ENCODE measurements around the gene CTDSPL.

Gene CTDSPL

DNA sequence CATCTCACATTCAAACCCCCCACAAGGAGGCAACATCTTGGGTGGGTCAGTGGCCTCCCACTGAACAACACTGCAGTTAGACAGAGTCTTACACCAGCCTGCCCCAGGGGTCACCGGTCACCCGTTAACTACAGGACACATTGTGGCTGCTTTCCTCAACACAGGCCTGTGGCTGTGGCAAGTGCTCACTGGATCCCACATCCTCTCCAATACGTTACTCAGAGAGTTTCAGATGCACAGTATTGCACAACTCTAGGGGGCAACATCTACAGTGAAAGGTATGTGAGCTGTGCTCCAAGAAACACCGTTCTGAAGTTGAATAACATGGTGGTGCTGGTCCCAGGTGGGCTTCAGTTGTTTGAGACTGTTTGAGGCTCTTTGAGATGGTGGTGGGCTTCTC, 41.0 kb downstream of the CTDSPL start:
- TF ChIP-seq JUND (IDR thresholded peaks at IDR 0.05; ENCODE audit: low read depth), result no peak
- no peak for DNase-seq (ENCODE audit: low read depth in 1 of 2, low spot score in 1 of 2)
- in situ Hi-C loops (cut with HindIII; ENCODE audit: low pct_unique_long_range_greater_than_20kb, low sequenced_read_pairs), result no loop called here

DNA sequence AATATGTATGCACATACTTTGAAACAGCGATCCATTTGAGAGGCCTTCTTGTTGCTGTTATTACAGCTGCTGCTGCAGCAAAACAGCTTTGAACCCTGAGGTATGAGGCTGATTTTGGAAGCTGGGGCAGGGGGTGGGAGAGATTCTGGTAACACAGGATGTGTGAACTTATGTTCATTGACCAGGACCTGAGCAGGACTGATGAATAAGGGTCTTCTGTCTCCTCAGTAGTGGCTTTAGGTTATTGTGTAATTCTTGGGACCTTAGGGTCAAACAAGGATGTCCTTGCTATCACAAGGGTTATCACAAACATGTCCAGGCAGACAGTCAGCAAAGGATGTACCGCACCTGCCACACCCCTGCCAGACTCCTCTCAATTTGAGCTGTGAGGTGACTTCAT, 41.6 kb downstream of the CTDSPL start:
- DNase-seq (ENCODE audit: low read depth in 1 of 2, low spot score in 1 of 2), result no peak
- TF ChIP-seq JUND (IDR thresholded peaks at IDR 0.05; ENCODE audit: low read depth), result no peak
- in situ Hi-C loops (cut with HindIII; ENCODE audit: low pct_unique_long_range_greater_than_20kb, low sequenced_read_pairs), result no loop called here

DNA sequence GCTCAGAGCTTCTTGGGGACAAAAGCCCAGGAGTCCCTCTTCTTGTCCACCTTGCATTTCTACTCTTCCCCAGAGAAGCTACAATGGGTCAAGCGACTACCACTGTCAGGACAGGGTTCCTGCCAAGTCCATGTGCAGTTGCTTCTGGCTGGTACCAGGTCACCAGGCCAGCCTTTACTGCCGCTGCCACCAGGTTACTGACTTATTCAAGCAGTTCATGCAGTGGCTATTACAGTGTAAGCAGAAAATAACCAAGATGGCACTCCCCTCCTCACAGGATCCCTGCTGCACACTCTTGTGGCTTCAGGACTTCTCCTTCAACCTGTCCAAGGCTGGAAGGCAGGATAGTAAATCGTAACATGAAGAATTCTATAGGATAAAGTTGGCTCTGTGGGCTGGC, 42.1 kb downstream of the CTDSPL start:
- no peak for TF ChIP-seq JUND (IDR thresholded peaks at IDR 0.05; ENCODE audit: low read depth)
- no peak for DNase-seq (ENCODE audit: low read depth in 1 of 2, low spot score in 1 of 2)
- in situ Hi-C loops (cut with HindIII; ENCODE audit: low pct_unique_long_range_greater_than_20kb, low sequenced_read_pairs), result no loop called here

DNA sequence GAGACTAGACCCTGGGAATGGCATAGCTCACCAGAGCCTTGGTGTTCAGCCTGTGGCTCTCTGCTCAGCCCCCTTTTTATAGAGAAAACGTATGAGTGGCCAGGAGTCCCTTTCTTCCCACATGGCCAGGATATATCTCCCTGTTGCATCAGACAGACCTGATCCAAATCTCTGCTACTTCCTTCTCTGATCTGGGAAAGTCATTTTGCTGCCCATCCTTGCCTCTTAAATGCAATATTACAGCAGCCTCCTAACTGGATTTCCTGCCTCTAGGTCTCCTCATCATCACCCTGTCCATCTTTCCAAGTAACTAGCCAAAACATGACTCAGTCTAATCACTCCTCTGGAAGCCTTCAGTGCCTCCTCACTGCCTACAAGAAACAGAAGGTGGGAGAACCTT, 42.9 kb downstream of the CTDSPL start:
- DNase-seq (ENCODE audit: low read depth in 1 of 2, low spot score in 1 of 2), result no peak
- TF ChIP-seq JUND (IDR thresholded peaks at IDR 0.05; ENCODE audit: low read depth), result no peak
- in situ Hi-C loops (cut with HindIII; ENCODE audit: low pct_unique_long_range_greater_than_20kb, low sequenced_read_pairs), result no loop called here

DNA sequence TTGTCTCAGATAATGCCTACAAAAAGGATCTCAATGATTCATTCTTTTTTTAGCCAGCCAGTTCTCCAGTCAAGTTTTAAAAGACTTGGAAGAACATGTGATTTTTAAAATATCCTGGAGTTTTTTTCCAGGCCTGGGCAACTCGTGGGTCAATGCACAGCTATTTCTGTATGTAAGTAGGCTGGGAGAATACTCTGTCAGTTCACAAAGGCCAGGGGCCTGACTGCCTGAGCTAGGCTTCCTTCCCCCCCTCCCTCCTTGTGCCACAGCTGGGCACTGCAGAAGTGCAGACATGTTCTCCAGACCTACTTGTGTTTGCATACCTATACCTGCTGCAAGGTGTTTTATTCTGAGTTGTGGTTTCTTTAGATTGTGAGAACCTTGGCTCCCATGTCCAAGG, 43.7 kb downstream of the CTDSPL start:
- in situ Hi-C loops (cut with HindIII; ENCODE audit: low pct_unique_long_range_greater_than_20kb, low sequenced_read_pairs), result no loop called here
- no peak for TF ChIP-seq JUND (IDR thresholded peaks at IDR 0.05; ENCODE audit: low read depth)
- DNase-seq (ENCODE audit: low read depth in 1 of 2, low spot score in 1 of 2), result no peak

DNA sequence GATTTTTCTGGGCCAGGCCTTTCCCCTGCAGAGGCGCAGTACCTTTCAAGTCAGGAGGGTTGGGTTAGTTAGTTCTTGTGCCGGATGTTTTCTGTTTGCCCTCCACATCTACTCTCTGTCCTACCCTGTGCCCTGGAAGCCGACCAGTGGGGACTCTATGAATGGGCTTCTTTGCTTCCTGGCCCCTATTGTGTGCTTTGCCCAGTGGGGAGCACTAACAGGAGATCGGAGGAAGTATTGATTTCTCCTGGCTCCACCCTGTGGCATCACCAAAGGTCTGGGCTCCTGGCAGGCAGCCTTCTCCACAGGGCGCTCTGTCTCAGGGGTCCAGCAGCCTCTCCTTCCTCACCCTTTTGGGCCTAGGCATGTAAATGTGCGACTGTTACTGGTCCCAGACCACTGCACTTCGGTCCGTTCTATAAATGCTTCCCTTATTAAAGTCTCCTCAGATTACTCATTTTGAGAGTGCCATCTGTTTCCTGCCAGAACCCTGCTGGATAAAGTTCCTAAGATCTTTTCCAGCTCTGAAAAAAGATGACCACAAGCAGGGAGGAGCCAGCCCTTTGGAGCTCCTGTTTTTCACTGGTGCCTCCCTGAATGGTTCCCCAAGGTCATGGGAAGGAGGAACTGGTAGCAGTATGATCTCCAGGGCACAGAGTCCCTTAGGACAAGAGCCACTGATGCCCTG, 44.5 kb downstream of the CTDSPL start:
- TF ChIP-seq JUND (IDR thresholded peaks at IDR 0.05; ENCODE audit: low read depth), result no peak
- in situ Hi-C loops (cut with HindIII; ENCODE audit: low pct_unique_long_range_greater_than_20kb, low sequenced_read_pairs), result no loop called here
- DNase-seq (ENCODE audit: low read depth in 1 of 2, low spot score in 1 of 2), result no peak

DNA sequence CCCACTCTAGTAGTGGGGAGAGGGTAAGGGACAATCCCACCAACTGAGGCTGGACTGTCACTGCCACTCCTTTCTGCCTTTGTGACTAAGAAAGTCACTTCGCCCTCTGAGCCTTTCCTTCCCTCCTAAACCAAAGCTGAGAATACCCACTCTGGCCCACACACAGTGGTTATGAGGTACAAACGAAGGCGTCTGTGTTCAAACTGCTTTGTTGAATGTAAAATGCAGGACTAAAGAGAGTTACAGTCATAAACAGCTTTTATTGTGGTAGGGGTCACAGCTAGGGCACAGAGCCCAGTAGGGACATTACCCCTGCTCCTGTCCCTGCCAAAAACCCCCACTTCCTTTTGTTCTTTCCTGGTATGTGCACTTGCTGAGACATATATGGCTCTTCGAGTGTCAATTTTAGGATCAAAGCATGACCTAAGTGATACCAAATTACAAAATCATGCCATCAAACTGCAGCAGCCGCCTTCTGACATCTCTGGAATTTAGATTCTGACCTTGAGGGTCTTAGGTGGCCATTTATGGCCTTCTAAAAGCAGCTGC, 45.1 kb downstream of the CTDSPL start:
- no peak for TF ChIP-seq JUND (IDR thresholded peaks at IDR 0.05; ENCODE audit: low read depth)
- in situ Hi-C loops (cut with HindIII; ENCODE audit: low pct_unique_long_range_greater_than_20kb, low sequenced_read_pairs), result no loop called here
- no peak for DNase-seq (ENCODE audit: low read depth in 1 of 2, low spot score in 1 of 2)

DNA sequence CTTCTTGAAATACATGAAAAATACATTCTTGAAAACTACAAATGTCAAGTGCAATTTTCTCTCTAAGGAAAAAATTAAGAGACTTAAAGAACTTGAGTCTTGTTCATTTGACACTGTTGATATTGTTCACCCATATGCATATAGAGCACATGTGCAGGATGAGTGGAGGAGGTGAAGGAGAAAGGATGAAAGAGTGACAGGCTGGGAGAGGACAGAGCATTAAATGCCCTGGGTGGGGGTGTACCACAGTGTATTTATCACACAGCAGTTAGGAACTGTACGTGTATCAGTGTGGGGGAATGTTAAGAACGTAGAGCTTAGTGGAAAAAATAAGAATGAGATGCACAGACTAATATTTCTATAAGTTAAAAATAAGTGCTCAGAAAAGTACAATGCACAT, 45.7 kb downstream of the CTDSPL start:
- in situ Hi-C loops (cut with HindIII; ENCODE audit: low pct_unique_long_range_greater_than_20kb, low sequenced_read_pairs), result no loop called here
- TF ChIP-seq JUND (IDR thresholded peaks at IDR 0.05; ENCODE audit: low read depth), result no peak
- DNase-seq (ENCODE audit: low read depth in 1 of 2, low spot score in 1 of 2), result no peak

DNA sequence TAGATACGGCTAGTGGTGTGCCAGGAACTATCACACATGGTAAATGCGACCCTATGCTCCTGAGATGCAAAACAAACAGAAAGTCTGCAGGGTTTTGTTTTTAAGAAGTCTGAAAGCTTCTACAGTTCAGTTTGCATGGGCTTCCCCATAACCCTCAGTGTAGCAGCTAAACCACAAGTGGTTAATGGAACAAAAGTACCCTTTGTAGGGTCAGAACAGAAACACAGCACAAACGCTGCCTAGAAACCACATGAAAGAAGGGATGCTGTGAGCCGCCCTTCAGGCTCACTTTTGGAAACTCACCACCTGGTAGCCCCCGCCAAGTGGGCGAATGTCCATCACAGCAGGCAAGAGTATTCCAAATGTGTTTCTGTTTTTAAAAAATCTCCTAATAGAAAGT, 46.2 kb downstream of the CTDSPL start:
- TF ChIP-seq JUND (IDR thresholded peaks at IDR 0.05; ENCODE audit: low read depth), result no peak
- DNase-seq (ENCODE audit: low read depth in 1 of 2, low spot score in 1 of 2), result no peak
- in situ Hi-C loops (cut with HindIII; ENCODE audit: low pct_unique_long_range_greater_than_20kb, low sequenced_read_pairs), result no loop called here

DNA sequence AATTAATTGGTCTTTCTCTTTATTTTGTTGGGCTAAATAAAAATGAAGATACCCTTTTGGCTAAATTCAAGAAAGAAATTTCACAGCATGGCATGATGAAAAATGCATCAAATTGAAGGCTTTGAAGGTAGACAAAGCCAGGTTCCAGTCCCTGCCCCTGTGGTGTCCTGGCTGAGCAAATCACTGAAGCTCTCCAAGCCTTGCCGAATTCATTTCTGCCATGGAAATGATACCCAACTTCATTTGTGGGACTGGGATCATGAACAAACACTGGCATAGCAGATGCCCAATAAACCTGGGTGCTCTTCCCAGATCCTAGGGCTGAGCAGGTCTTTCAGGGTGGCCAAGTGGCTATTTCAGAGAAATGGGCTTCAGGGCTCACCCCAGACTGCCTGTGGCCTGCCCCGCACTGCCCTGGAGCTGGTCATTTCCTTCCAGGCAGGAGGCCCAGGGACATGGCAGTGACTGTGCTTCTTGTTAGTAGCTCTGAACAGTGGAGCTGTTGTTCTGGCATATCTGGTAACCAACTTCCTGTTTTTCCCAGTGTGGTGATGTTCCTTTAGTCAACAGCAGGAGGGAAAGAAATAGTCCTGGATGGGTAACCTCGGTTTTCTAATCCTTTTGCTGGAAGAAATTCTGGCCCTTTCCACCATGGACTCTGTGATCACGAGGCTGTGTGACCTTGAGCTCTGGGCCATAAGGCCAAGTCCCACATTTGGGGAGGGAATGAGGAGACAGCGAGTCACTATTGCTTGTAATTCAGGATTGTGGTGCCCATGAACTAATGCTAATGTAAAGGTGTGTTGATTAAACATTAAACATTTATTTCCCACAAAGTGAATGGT, 47.6 kb downstream of the CTDSPL start:
- in situ Hi-C loops (cut with HindIII; ENCODE audit: low pct_unique_long_range_greater_than_20kb, low sequenced_read_pairs), result no loop called here
- no peak for TF ChIP-seq JUND (IDR thresholded peaks at IDR 0.05; ENCODE audit: low read depth)
- no peak for DNase-seq (ENCODE audit: low read depth in 1 of 2, low spot score in 1 of 2)

DNA sequence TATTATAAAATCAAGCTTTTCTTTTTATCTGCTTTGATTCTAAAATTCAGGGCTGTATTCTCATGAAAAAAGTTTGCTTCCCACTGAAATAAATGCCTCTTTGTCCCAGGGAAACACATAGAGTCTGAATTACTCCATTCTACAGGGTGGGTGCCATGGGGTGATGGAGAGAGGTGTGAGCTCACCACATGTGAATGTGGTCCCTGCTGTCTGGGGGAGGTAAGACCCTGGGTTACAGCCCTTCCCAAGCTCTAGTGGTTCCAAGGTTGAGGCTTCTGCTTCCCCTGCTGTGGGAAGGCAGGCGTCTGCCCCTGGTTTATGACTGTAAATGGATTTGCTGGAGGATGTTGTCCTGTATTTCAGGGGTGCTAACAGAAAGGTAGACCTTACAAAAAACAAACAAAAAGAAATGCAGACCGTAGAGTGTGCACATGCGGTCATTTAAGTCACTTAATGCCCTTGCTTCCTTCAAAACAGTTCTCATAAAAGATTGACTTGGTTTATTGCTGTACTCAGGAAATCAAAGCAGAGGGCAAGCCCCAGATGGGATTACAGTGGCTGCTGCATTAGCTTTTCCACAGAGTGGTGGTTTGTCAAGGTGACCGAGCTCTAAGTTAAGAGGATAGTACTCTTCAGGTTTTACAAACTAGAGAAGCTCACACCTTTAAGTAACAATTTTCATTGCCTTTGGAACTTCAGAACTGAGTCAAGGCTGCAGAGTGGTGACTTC, 49.2 kb downstream of the CTDSPL start:
- in situ Hi-C loops (cut with HindIII; ENCODE audit: low pct_unique_long_range_greater_than_20kb, low sequenced_read_pairs), result no loop called here
- TF ChIP-seq JUND (IDR thresholded peaks at IDR 0.05; ENCODE audit: low read depth), result no peak
- no peak for DNase-seq (ENCODE audit: low read depth in 1 of 2, low spot score in 1 of 2)

DNA sequence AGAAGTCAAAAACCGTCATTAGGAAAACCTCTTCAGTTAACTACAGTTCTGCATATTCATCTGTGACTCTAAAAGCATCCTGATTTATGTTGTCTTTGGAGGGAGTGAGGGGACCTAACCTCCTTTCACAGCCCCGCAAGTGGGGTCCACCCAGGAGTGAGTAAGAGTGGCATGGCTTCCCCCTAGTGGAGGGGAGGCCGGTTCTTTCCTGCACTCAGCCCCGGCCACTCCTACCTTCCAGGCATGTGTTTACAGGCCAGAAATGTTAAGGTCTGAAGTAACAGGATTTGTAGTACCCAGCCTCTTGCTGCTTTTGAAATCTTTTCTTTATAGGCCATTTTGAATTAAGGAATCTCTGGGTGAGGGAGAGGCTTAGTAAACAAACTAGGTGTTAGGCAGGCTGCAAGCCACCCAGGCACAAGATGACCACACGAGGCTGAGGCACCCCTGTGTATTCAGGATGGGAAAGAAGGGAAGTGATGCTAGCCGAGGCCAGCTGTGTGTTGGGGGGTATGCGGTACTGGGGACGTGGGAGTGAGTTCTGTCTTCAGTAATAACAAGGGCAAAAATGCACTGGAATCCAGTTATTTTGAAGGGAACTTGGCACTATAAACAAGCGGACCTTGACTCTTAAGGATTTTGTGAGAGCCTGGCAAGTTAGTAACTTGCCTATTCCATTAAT, 50.5 kb downstream of the CTDSPL start:
- in situ Hi-C loops (cut with HindIII; ENCODE audit: low pct_unique_long_range_greater_than_20kb, low sequenced_read_pairs), result no loop called here
- no peak for DNase-seq (ENCODE audit: low read depth in 1 of 2, low spot score in 1 of 2)

More for the DNA sequence above, 50.5 kb downstream of the CTDSPL start:
- TF ChIP-seq JUND (IDR thresholded peaks at IDR 0.05; ENCODE audit: low read depth), result no peak

All from T47D (cell line).